HFFc6 (cell line): Measurements from ENCODE around the gene BMP5. TPM values are rescaled to one million over a fixed set of nuclear protein-coding genes. Genes with fewer than 3 reads are reported as not detected.

Experiments
- DNase-seq: peaks from one replicate; pipeline ENCODE4 v3.0.0-alpha.2; 2018
- H3K27ac Mint-ChIP-seq: 2 replicates; pipeline ENCODE4 v1.8.0; 2020; ENCODE audit warnings: mild to moderate bottlenecking, mixed read lengths
- H3K27me3 Mint-ChIP-seq: 2 replicates; pipeline ENCODE4 v1.8.0; 2021; ENCODE audit warnings: mild to moderate bottlenecking, moderate library complexity, mixed read lengths; ENCODE audit not compliant: insufficient read depth
- H3K36me3 Mint-ChIP-seq: 2 replicates; pipeline ENCODE4 v1.8.0; 2021; ENCODE audit warnings: low read depth, mixed read lengths
- H3K4me1 Mint-ChIP-seq: 2 replicates; pipeline ENCODE4 v1.8.0; 2020; ENCODE audit warnings: low read depth, mixed read lengths
- H3K4me3 Mint-ChIP-seq: 2 replicates; pipeline ENCODE4 v1.8.0; 2020; ENCODE audit warnings: mild to moderate bottlenecking, moderate library complexity, mixed read lengths
- H3K9me3 Mint-ChIP-seq: 2 replicates; pipeline ENCODE4 v1.8.0; 2020; ENCODE audit warnings: mild to moderate bottlenecking, mixed read lengths
- total RNA-seq, 6 experiments: library from RNA; stranded (reverse); fragmentation: NEBNext Ultra II Directional; extraction: Animal tissue kit (Norgen Biotek cat#: 25700); gene quantifications; 2 replicates in 1 of 6; 3 replicates in 5 of 6; pipeline ENCODE4 v1.2.3, GENCODE V29; 2021
- TF ChIP-seq, protein P1 (sequence below): fragments of 200-600 bp; sonication (generic); IDR thresholded peaks from 2 replicates; pipeline ENCODE4 v1.5.0; 2021; ENCODE audit warnings: antibody characterized with exemption, mild to moderate bottlenecking

The BMP5 gene
- total RNA-seq, 6 experiments from 2014 or later = not detected

DNA sequence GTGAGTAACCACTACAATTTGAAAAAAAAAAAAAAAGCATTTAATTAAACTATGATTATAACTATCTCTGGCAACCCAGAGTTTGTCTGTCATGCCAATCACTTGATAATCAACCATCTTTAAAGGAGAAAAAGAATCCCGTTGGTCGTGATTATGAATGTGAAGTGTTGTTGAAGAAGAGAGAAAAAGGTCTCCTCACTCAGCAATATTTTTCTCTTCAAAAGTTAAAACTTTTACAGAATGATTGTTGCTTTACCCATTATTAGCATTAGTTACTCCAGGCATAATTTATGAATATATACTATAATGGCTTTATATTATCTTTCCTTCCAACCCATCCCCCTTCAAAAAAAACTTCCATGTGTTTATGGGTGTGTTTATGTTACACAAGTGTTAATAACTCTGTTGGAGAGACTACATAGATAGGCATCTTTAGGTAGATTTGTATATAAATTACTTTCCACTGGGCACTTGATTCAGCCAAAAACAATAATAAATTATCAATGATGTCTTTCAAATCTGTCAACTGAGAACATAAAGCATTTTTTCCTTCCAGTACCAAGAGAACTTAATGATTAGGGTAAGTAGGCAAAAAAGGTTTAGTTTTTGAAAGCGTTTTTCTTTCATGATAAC lies 5.1 kb downstream of the BMP5 start:
- Mint-ChIP-seq H3K27me3 (no peaks in the 10 kb centered on the region; the same call in 1 of the 2 replicates), H3K4me1 (no peaks in the 10 kb centered on the region), H3K9me3 (no peaks in the 10 kb centered on the region), H3K36me3 (no peaks in the 10 kb centered on the region), H3K27ac (no peak overlapping the region), H3K4me3 (no peak overlapping the region)
- TF ChIP-seq, protein P1, sequence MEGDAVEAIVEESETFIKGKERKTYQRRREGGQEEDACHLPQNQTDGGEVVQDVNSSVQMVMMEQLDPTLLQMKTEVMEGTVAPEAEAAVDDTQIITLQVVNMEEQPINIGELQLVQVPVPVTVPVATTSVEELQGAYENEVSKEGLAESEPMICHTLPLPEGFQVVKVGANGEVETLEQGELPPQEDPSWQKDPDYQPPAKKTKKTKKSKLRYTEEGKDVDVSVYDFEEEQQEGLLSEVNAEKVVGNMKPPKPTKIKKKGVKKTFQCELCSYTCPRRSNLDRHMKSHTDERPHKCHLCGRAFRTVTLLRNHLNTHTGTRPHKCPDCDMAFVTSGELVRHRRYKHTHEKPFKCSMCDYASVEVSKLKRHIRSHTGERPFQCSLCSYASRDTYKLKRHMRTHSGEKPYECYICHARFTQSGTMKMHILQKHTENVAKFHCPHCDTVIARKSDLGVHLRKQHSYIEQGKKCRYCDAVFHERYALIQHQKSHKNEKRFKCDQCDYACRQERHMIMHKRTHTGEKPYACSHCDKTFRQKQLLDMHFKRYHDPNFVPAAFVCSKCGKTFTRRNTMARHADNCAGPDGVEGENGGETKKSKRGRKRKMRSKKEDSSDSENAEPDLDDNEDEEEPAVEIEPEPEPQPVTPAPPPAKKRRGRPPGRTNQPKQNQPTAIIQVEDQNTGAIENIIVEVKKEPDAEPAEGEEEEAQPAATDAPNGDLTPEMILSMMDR = no peak
- no peak for DNase-seq

- TF ChIP-seq, protein P1 = no peak
- Mint-ChIP-seq H3K27me3 (no peaks in the 10 kb centered on the region; the same call in 1 of the 2 replicates), H3K4me1 (no peaks in the 10 kb centered on the region), H3K36me3 (no peaks in the 10 kb centered on the region), H3K9me3 (no peaks in the 10 kb centered on the region), H3K4me3 (no peak overlapping the region), H3K27ac (no peak overlapping the region)
- DNase-seq = no peak
Measured at GRCh38 chr6:55869674-55870073, 5.7 kb downstream of the BMP5 start.

- Mint-ChIP-seq H3K4me1 (no peaks in the 10 kb centered on the region), H3K27ac (no peak overlapping the region), H3K4me3 (no peak overlapping the region), H3K9me3 (no peaks in the 10 kb centered on the region), H3K36me3 (no peaks in the 10 kb centered on the region), H3K27me3 (no peaks in the 10 kb centered on the region; the same call in 1 of the 2 replicates)
- no peak for DNase-seq
- TF ChIP-seq, protein P1 = no peak
Measured at GRCh38 chr6:55868771-55869479, 6.5 kb downstream of the BMP5 start.

GRCh38 chr6:55868176-55868575 lies 7.2 kb downstream of the BMP5 start:
- DNase-seq = no peak
- Mint-ChIP-seq H3K36me3 (no peaks in the 10 kb centered on the region), H3K27me3 (no peaks in the 10 kb centered on the region; the same call in 1 of the 2 replicates), H3K27ac (no peak overlapping the region), H3K4me3 (no peak overlapping the region), H3K9me3 (no peaks in the 10 kb centered on the region), H3K4me1 (no peaks in the 10 kb centered on the region)
- TF ChIP-seq, protein P1 = no peak

- TF ChIP-seq, protein P1 = no peak
- DNase-seq = no peak
- no peaks in the 10 kb centered on the region for H3K9me3 Mint-ChIP-seq
- no peaks in the 10 kb centered on the region for H3K36me3 Mint-ChIP-seq
- H3K4me3 Mint-ChIP-seq = no peak overlapping the region
- H3K4me1 Mint-ChIP-seq = no peaks in the 10 kb centered on the region
- no peak overlapping the region for H3K27ac Mint-ChIP-seq
- peaks cover 1% of the 10 kb centered on the region; the same call in 1 of the 2 replicates for H3K27me3 Mint-ChIP-seq
Measured at GRCh38 chr6:55866128-55866527, 9.3 kb downstream of the BMP5 start.
